Measurements from ENCODE around the gene GRHPR. TPM values are rescaled to one million over a fixed set of nuclear protein-coding genes. Genes with fewer than 3 reads are reported as not detected.
A peak's percentile ranks its signal among the peaks of the same experiment; 100 is the strongest.

GRHPR gene
- total RNA-seq, 1 experiment from 2014 or later = 80.7 TPM

GRCh38 chr9:37413311-37413710 lies 9.2 kb upstream of the GRHPR start:
- ChIA-PET CTCF (interaction anchor here (2.9 to 3.8 kb wide), 2 partner anchors 10 to 12 kb away, joined by 18 to 27 read pairs; partner anchors contain the start of gene GRHPR), POLR2A (no interaction called here)
- ATAC-seq (no peak), DNase-seq (ENCODE audit: low spot score) (no peak)
- Mint-ChIP-seq H3K27ac (no peak overlapping the region), H3K4me1 (peaks cover 47% of the 10 kb centered on the region), H3K4me3 (no peak overlapping the region), H3K36me3 (no peaks in the 10 kb centered on the region), H3K27me3 (ENCODE audit: low read depth) (peaks cover 2% of the 10 kb centered on the region; the same call in 1 of the 2 replicates), H3K9me3 (no peaks in the 10 kb centered on the region)
- TF ChIP-seq MLX (CRISPR knock-in tag; IDR thresholded peaks at IDR 0.05) = no peak
- TF ChIP-seq TEAD1 (CRISPR knock-in tag; IDR thresholded peaks at IDR 0.05) = no peak
- no peak for TF ChIP-seq ZNF425 (CRISPR knock-in tag; conservative IDR thresholded peaks at IDR 0.05)
- no peak for TF ChIP-seq MXD4 (CRISPR knock-in tag; IDR thresholded peaks at IDR 0.05; ENCODE audit: borderline replicate concordance)
- TF ChIP-seq ZNF121 (CRISPR knock-in tag; IDR thresholded peaks at IDR 0.05) = no peak
- no peak for TF ChIP-seq SMAD3 (CRISPR knock-in tag; IDR thresholded peaks at IDR 0.05; ENCODE audit: borderline replicate concordance)
- no peak for TF ChIP-seq ELF4 (CRISPR knock-in tag; IDR thresholded peaks at IDR 0.05; ENCODE audit: low read depth)
- TF ChIP-seq ZNF512 (CRISPR knock-in tag; IDR thresholded peaks at IDR 0.05; ENCODE audit: borderline replicate concordance) = no peak
- TF ChIP-seq ETV6 (CRISPR knock-in tag; IDR thresholded peaks at IDR 0.05) = no peak
- no peak for TF ChIP-seq TP53 (CRISPR knock-in tag; IDR thresholded peaks at IDR 0.05)
- no peak for TF ChIP-seq FOXK1 (CRISPR knock-in tag; IDR thresholded peaks at IDR 0.05)
- no peak for TF ChIP-seq ZBTB43 (CRISPR knock-in tag; IDR thresholded peaks at IDR 0.05)
- TF ChIP-seq ZNF317 (CRISPR knock-in tag; IDR thresholded peaks at IDR 0.05; ENCODE audit: borderline replicate concordance, low read depth) = no peak
- no peak for TF ChIP-seq PREB (CRISPR knock-in tag; IDR thresholded peaks at IDR 0.05; ENCODE audit: borderline replicate concordance)
- TF ChIP-seq ZNF232 (CRISPR knock-in tag; IDR thresholded peaks at IDR 0.05) = no peak

- ATAC-seq = no peak
- H3K9me3 Mint-ChIP-seq = no peaks in the 10 kb centered on the region
- no peaks in the 10 kb centered on the region for H3K36me3 Mint-ChIP-seq
- peaks cover 2% of the 10 kb centered on the region; the same call in 1 of the 2 replicates for H3K27me3 Mint-ChIP-seq (ENCODE audit: low read depth)
- no peak for DNase-seq (ENCODE audit: low spot score)
- TF ChIP-seq OVOL2 (CRISPR knock-in tag; IDR thresholded peaks at IDR 0.05; ENCODE audit: borderline replicate concordance) (no peak), NR1H2 (CRISPR knock-in tag; IDR thresholded peaks at IDR 0.05) (0 out of 2 replicates have a peak, but pooled peaks have one; percentile 41), GTF2I (CRISPR knock-in tag; conservative IDR thresholded peaks at IDR 0.05) (peak; percentile 85)
- ChIA-PET CTCF (interaction anchor here (0.6 to 2.9 kb wide), 9 partner anchors 9 to 418 kb away, joined by 3 to 18 read pairs (median 4); partner anchors contain the start of gene GRHPR), POLR2A (interaction anchor here (0.7 kb wide), 1 partner anchor 9 kb away, joined by 3 read pairs; no protein-coding TSS in a partner anchor)
- no peak overlapping the region; the same call in 1 of the 2 replicates for H3K4me3 Mint-ChIP-seq
- peaks cover 45% of the 10 kb centered on the region for H3K4me1 Mint-ChIP-seq
- H3K27ac Mint-ChIP-seq = peak overlapping the region; percentile 81
Observed at GRCh38 chr9:37414503-37414943, 8.0 kb upstream of the GRHPR start.

All from WTC11 (cell line).